ENCODE measurements around the gene ALKBH7. TPM values are rescaled to one million over a fixed set of nuclear protein-coding genes. Genes with fewer than 3 reads are reported as not detected.
"Not testable (repeated sequence)": the region's sequence is repeated elsewhere in the genome, so short reads cannot be mapped to it uniquely, and the experiment has no call there.

Gene ALKBH7
- total RNA-seq, 1 donor from 2014 or later = 23.7 TPM

DNA sequence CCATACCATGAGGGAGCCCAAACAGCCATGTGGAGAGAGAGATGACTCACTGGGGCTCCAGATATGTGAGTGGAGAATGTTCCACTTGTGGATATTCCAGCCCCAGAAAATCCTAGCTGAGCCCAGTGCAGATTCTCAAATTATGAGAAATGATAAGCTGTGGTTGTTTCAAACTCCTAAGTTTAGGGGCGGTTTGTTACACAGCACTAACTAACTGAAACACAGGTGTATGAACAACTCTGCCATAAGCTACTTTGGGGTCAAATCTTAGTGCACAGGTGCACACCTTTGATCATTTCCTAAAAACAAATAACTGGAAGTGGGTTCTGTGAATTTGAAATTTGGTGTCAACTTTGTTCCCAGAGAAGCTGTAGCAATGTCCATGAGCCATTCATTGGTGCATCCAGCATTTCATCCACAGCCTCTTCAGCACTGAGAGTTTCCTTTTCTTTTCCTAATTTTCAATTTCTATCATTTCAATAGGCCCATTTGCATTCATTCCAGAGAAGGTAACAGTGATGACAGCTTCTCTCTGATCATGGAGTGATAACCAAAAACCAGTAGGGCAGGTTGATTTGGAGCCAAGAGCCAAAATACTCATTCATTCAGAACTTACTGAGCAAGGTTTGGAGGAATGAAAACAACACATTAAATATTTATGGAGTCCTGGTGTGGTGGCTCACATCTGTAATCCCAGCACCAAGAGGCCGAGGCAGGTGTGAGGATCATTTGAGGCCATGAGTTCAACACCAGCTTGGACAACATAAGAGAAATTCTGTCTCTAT lies 20.0 kb upstream of the ALKBH7 start:
- H3K36me3 ChIP-seq (ENCODE audit: control insufficient read depth, insufficient read depth, low read length) = no peaks in the 10 kb centered on the region
- TF ChIP-seq, protein P1, sequence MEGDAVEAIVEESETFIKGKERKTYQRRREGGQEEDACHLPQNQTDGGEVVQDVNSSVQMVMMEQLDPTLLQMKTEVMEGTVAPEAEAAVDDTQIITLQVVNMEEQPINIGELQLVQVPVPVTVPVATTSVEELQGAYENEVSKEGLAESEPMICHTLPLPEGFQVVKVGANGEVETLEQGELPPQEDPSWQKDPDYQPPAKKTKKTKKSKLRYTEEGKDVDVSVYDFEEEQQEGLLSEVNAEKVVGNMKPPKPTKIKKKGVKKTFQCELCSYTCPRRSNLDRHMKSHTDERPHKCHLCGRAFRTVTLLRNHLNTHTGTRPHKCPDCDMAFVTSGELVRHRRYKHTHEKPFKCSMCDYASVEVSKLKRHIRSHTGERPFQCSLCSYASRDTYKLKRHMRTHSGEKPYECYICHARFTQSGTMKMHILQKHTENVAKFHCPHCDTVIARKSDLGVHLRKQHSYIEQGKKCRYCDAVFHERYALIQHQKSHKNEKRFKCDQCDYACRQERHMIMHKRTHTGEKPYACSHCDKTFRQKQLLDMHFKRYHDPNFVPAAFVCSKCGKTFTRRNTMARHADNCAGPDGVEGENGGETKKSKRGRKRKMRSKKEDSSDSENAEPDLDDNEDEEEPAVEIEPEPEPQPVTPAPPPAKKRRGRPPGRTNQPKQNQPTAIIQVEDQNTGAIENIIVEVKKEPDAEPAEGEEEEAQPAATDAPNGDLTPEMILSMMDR (IDR thresholded peaks at IDR 0.05; ENCODE audit: insufficient read depth, low read length, severe bottlenecking) = no peak
- H3K4me3 ChIP-seq (ENCODE audit: low read depth, low read length) = no peak overlapping the region
- no peak for FAIRE-seq
- no peaks in the 10 kb centered on the region for H3K27me3 ChIP-seq (ENCODE audit: control insufficient read depth, insufficient read depth, low read length)
- DNase-seq (ENCODE audit: low read depth) = no peak

DNA sequence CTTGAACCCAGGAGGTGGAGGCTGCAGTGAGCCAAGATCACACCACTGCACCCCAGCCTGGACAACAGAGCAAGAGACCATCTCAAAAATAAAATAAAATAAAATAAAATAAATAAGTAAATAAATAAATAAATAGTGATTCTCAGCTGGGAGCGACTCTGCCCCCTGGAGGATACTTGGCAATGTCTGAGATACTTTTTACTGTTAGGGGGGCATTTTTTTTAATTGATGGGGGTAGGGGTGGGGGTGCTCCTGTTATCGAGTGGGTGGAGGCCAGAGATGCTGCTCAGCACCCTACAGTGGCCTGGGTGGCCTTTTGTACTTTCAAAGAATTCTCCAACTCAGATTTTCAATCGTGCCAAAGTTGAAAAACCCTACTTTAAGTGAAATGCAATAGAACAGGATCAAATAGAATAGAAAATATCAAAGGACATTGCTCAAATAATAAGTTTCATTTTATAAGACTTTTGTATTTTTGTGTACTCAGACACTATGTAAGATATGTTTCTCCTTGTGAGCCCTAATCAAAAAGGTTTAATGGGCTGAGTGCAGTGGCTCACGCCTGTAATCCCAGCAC lies 18.4 kb upstream of the ALKBH7 start:
- H3K4me3 ChIP-seq (ENCODE audit: low read depth, low read length) = no peak overlapping the region
- DNase-seq (ENCODE audit: low read depth) = no peak
- TF ChIP-seq, protein P1 (IDR thresholded peaks at IDR 0.05; ENCODE audit: insufficient read depth, low read length, severe bottlenecking) = peak; percentile 30
- H3K27me3 ChIP-seq (ENCODE audit: control insufficient read depth, insufficient read depth, low read length) = no peaks in the 10 kb centered on the region
- H3K36me3 ChIP-seq (ENCODE audit: control insufficient read depth, insufficient read depth, low read length) = no peaks in the 10 kb centered on the region
- no peak for FAIRE-seq

DNA sequence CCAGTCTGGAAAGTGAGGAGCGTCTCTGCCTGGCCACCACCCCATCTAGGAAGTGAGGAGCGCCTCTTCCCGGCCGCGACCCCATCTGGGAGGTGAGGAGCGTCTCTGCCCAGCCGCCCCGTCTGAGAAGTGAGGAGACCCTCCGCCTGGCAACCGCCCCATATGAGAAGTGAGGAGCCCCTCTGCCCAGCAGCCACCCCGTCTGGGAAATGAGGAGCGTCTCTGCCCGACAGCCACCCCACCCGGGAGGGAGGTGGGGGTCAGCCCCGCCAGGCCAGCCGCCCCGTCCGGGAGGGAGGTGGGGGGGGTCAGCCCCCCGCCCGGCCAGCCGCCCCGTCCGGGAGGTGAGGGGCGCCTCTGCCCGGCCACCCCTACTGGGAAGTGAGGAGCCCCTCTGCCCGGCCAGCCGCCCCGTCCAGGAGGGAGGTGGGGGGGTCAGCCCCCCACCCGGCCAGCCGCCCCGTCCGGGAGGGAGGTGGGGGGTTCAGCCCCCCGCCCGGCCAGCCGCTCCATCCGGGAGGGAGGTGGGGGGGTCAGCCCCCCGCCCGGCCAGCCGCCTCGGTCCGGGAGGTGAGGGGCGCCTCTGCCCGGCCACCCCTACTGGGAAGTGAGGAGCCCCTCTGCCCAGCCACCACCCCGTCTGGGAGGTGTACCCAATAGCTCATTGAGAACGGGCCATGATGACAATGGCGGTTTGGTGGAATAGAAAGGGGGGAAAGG lies 17.1 kb upstream of the ALKBH7 start:
- H3K4me3 ChIP-seq (ENCODE audit: low read depth, low read length); H3K36me3 ChIP-seq (ENCODE audit: control insufficient read depth, insufficient read depth, low read length); FAIRE-seq; DNase-seq (ENCODE audit: low read depth); H3K27me3 ChIP-seq (ENCODE audit: control insufficient read depth, insufficient read depth, low read length): not testable (repeated sequence)

DNA sequence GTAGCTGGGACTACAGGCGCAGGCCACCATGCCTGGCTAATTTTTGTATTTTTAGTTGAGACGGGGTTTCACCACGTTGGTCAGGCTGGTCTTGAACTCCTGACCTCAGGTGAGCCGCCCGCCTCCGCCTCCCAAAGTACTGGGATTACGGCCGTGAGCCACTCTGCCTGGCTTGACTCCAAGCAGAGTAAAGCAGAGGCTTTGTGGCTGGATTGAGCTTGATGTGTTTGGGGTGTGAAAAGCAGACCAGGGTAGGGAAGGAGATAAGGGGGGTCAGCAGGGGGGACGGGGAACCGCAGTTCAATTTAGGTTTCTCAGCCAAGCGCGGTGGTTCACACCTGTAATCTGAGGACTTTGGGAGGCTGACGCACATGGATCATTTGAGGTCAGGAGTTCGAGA lies 15.4 kb upstream of the ALKBH7 start:
- no peak for FAIRE-seq
- Histone ChIP-seq H3K27me3 (ENCODE audit: control insufficient read depth, insufficient read depth, low read length) (no peaks in the 10 kb centered on the region), H3K4me3 (ENCODE audit: low read depth, low read length) (no peak overlapping the region), H3K36me3 (ENCODE audit: control insufficient read depth, insufficient read depth, low read length) (no peaks in the 10 kb centered on the region)
- no peak for DNase-seq (ENCODE audit: low read depth)
- TF ChIP-seq, protein P1 (IDR thresholded peaks at IDR 0.05; ENCODE audit: insufficient read depth, low read length, severe bottlenecking) = no peak

DNA sequence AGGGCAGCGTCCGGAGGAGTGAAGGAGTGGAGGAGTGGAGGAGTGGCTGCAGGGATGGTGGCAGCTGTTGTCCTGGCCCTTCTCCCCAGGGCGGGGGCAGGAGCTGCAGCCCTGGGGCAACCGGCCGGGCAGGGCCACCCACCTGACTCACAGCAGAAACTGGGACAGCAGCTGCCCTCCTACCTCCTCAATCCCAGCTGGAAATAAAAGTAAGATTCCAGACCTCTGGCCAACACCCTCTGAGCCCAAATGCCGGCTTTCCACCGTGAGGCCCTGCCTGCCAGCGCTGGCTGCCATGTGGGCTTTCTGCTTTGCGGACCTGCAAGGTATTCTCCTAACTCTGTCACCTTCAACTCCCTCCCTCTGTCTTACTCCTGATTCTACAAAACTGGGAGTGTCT lies 14.6 kb upstream of the ALKBH7 start:
- no peak for DNase-seq (ENCODE audit: low read depth)
- no peaks in the 10 kb centered on the region for H3K27me3 ChIP-seq (ENCODE audit: control insufficient read depth, insufficient read depth, low read length)
- TF ChIP-seq, protein P1 (IDR thresholded peaks at IDR 0.05; ENCODE audit: insufficient read depth, low read length, severe bottlenecking) = no peak

More for the DNA sequence above, 14.6 kb upstream of the ALKBH7 start:
- no peak overlapping the region for H3K4me3 ChIP-seq (ENCODE audit: low read depth, low read length)
- FAIRE-seq = no peak
- H3K36me3 ChIP-seq (ENCODE audit: control insufficient read depth, insufficient read depth, low read length) = no peaks in the 10 kb centered on the region
